Measurements from ENCODE around the gene ARHGAP27. TPM values are rescaled to one million over a fixed set of nuclear protein-coding genes. Genes with fewer than 3 reads are reported as not detected.

The ARHGAP27 gene
- total RNA-seq, 1 donor from 2014 or later, result 1.0 TPM

- no peaks in the 10 kb centered on the region for H3K9me3 ChIP-seq (ENCODE audit: low read depth)
- Mint-ChIP-seq H3K27me3 (ENCODE audit: insufficient read depth, low read depth) (peaks cover 46% of the 10 kb centered on the region), H3K4me3 (peak overlapping the region; percentile 77), H3K27ac (no peak overlapping the region), H3K9me3 (no peaks in the 10 kb centered on the region), H3K36me3 (no peaks in the 10 kb centered on the region), H3K4me1 (peaks cover 17% of the 10 kb centered on the region)
- no peak for TF ChIP-seq EZH2phosphoT487 (IDR thresholded peaks at IDR 0.05)
- TF ChIP-seq EZH2 (IDR thresholded peaks at IDR 0.05), result peak; percentile 67
- no peak for TF ChIP-seq CTCF (IDR thresholded peaks at IDR 0.05)
- H3K36me3 ChIP-seq, result no peaks in the 10 kb centered on the region
- peaks cover 26% of the 10 kb centered on the region for H3F3A ChIP-seq (ENCODE audit: low read depth)
- H3K4me2 ChIP-seq, result peak overlapping the region; percentile 98
- no peak overlapping the region for H3K9ac ChIP-seq
- peaks cover 79% of the 10 kb centered on the region for H3K27me3 ChIP-seq
- peak overlapping the region; percentile 95 for H2AFZ ChIP-seq (replicated peaks)
- H3K79me2 ChIP-seq (ENCODE audit: low read depth), result no peaks in the 10 kb centered on the region
- peak; percentile 93 for DNase-seq (ENCODE audit: low spot score)
- peaks cover 10% of the 10 kb centered on the region for H3K4me1 ChIP-seq
- H4K20me1 ChIP-seq (ENCODE audit: low read depth), result peaks cover 31% of the 10 kb centered on the region
- peak overlapping the region; percentile 61 for H3K4me3 ChIP-seq
- no peak overlapping the region for H3K27ac ChIP-seq
These were observed 902 bp downstream of the ARHGAP27 start for GRCh38 chr17:45431531-45432404.

- Histone ChIP-seq H2AFZ (replicated peaks) (peak overlapping the region; percentile 95), H3K9ac (no peak overlapping the region)
These were observed 1.7 kb downstream of the ARHGAP27 start for GRCh38 chr17:45430738-45431530.

More at GRCh38 chr17:45430738-45431530, 1.7 kb downstream of the ARHGAP27 start:
- H3K9me3 Mint-ChIP-seq, result no peaks in the 10 kb centered on the region
- Histone ChIP-seq H3K27ac (no peak overlapping the region), H3K9me3 (ENCODE audit: low read depth) (no peaks in the 10 kb centered on the region), H3K36me3 (no peaks in the 10 kb centered on the region), H3K4me1 (peaks cover 10% of the 10 kb centered on the region), H3F3A (ENCODE audit: low read depth) (peaks cover 28% of the 10 kb centered on the region), H4K20me1 (ENCODE audit: low read depth) (peaks cover 31% of the 10 kb centered on the region), H3K4me3 (peak overlapping the region; percentile 61), H3K4me2 (peak overlapping the region; percentile 98), H3K27me3 (peaks cover 87% of the 10 kb centered on the region), H3K79me2 (ENCODE audit: low read depth) (no peaks in the 10 kb centered on the region)
- peaks cover 47% of the 10 kb centered on the region for H3K27me3 Mint-ChIP-seq (ENCODE audit: insufficient read depth, low read depth)
- no peaks in the 10 kb centered on the region for H3K36me3 Mint-ChIP-seq
- TF ChIP-seq EZH2phosphoT487 (IDR thresholded peaks at IDR 0.05), result peak; percentile 92
- no peak for TF ChIP-seq CTCF (IDR thresholded peaks at IDR 0.05)
- TF ChIP-seq EZH2 (IDR thresholded peaks at IDR 0.05), result no peak
- H3K4me1 Mint-ChIP-seq, result peaks cover 17% of the 10 kb centered on the region
- DNase-seq (ENCODE audit: low spot score), result peak; percentile 48
- peak overlapping the region; percentile 77 for H3K4me3 Mint-ChIP-seq
- H3K27ac Mint-ChIP-seq, result no peak overlapping the region
